GM12801 (cell line): Measurements from ENCODE around the gene MIER3.

Experiments used
- TF ChIP-seq, protein P1 (sequence below): IDR thresholded peaks from one replicate; pipeline ENCODE4 v1.5.1; 2011; ENCODE audit warnings: control low read depth; ENCODE audit not compliant: insufficient read length; ENCODE audit errors: extremely low read depth

Gene MIER3

DNA sequence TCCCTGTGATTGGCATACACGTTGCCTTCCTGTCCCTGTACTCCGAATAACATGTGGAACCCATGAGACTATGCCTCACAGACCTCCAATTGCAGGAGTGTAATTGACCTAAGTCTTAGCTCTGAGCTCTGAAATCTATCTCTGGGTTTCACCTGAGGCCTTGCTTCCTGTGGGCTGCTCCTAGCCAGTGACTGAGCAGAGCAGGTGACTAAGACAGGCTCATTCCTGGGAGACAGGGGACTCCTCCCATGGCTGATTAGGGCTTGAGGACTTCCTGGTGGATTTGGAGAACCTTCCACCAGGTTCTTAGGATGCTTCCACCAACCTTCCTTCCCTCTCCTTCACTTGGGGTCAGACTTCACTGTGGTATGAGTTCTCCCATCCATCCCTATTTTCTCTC, 22.3 kb upstream of the MIER3 start:
- TF ChIP-seq, protein P1, sequence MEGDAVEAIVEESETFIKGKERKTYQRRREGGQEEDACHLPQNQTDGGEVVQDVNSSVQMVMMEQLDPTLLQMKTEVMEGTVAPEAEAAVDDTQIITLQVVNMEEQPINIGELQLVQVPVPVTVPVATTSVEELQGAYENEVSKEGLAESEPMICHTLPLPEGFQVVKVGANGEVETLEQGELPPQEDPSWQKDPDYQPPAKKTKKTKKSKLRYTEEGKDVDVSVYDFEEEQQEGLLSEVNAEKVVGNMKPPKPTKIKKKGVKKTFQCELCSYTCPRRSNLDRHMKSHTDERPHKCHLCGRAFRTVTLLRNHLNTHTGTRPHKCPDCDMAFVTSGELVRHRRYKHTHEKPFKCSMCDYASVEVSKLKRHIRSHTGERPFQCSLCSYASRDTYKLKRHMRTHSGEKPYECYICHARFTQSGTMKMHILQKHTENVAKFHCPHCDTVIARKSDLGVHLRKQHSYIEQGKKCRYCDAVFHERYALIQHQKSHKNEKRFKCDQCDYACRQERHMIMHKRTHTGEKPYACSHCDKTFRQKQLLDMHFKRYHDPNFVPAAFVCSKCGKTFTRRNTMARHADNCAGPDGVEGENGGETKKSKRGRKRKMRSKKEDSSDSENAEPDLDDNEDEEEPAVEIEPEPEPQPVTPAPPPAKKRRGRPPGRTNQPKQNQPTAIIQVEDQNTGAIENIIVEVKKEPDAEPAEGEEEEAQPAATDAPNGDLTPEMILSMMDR = no peak

DNA sequence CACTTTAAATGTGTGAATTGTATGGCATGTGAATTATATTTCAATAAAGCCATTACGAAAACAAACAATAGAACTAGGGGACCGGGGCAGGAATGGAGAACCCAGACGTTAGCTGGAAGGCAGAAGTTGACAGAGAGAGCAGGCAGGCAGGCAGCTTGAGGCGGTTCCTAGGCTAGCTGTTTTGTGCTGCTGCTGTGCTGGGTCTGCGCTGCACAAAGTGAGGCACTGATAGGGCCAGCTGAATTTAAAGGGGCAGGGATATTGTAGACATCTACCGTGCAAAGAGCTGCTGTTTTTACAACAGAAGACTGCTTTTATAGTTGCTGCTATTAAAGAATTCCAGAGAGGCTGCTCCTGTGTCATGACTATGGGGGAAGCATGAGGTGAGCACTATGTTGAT, 21.6 kb upstream of the MIER3 start:
- TF ChIP-seq, protein P1 = no peak

DNA sequence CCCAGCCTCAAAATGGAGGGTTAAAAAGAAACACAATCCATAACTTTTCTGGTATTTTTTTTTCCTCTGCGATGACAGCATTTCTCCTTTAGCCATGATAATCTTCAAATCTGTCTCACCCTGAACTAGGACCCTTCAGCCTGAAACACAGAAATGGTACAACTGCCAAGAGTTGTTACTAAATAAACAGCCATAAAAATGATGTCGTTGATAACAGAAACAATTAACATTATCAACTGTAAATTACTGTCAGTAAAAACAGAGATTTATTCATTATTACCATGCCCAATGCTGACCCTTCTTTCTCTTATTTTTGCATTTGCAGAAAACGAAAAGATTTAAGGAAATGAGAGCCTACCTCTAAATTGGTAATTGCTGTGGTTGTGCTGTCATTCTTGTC, 19.4 kb upstream of the MIER3 start:
- TF ChIP-seq, protein P1 = no peak

DNA sequence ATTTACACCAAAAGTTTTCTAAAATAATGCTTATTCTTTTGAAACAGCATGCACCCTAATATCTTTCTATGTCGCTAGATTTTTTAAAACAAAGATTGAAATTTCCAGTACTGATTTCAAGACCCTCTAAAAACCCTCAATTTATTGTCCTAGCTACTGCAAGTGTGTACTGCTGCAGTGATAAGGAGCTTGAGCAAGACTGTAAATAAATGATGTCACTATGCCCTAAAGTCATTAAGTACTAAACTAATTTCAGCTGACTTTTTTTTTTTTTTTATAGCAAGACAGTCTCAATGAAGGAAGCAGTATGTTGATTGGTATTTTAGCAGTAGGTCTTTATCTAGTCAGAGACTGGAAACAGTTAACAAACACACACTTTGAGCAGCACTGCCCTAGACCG, 12.2 kb upstream of the MIER3 start:
- TF ChIP-seq, protein P1 = no peak

DNA sequence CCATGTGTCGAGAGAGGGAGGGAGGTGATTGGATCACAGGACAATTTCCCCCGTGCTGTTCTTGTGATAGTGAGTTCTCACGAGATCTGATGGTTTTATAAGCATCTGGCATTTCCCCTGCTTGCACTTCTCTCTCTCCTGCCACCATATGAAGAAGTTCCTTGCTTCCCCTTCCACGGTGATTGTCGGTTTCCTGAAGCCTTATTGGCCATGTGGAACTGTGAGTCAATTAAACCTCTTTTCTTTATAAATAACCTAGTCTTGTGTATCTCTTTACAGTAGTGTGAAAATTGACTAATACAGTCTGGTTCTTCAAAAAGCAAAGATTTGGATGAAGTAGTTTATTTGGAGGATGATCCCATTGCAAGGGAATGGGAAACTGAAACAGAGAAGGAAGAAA, 11.3 kb upstream of the MIER3 start:
- TF ChIP-seq, protein P1 = no peak

DNA sequence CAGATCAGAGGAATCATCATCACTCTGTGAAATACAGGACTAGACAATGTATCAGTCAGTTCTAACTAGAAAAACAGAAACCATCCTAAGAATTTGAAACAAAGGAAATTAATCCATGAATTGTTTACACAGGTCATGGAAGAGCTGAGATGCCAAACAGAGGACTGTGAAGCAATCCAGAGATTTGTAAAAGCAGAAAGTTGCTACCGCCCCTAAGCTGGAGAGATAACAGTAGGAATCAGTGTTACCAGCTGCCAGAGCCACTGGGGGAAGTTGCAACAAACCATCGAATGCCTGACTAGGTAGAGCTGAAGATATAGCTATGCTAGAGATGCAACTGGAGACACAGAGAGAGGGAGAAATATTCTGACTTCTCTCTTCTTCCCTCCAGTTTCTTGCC, 10.4 kb upstream of the MIER3 start:
- TF ChIP-seq, protein P1 = no peak

DNA sequence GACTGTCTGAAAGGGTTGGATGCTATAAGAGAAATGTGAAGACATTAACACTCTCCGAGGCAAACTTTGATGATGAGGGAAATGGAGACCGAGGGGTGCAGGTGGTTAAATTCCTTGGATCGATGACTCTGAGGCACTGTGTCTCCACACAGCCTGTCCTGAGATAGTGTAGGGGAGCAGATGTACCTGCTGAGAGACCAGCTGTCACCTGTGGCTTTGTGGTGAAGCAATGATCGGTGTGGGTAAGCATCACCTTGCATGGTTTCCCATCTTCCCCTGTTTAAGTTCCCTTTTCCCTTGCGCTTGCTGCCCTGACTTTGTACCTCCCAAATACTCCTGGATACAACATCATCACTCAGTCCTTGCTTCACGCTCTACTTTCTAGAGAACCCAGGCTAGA, 9.8 kb upstream of the MIER3 start:
- TF ChIP-seq, protein P1 = no peak

DNA sequence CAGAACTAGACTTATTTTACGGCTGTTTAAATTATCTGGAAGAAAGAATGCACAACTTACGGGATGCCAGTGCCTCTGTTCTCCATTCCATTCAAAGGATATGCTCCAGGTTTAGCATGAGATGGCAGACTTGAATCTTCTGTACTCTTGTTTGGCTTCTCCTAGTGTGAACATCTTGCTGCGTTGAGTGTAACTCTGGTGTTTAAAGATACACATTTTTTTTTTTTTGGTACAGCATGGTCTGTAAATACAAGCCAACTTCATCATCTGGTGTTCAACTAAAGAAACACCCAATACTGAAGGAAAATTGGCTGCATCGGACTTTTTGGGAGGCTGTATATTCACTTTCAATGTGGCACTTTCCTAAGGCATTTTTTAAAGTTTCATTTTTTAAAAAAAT, 7.4 kb upstream of the MIER3 start:
- TF ChIP-seq, protein P1 = no peak
